ENCODE measurements around the gene MYEF2. TPM values are rescaled to one million over a fixed set of nuclear protein-coding genes. Genes with fewer than 3 reads are reported as not detected.
A peak's percentile ranks its signal among the peaks of the same experiment; 100 is the strongest.

MYEF2 gene
- total and polyA plus RNA-seq, 12 donors = 3.8 to 18.6 (median 12.5) TPM

DNA sequence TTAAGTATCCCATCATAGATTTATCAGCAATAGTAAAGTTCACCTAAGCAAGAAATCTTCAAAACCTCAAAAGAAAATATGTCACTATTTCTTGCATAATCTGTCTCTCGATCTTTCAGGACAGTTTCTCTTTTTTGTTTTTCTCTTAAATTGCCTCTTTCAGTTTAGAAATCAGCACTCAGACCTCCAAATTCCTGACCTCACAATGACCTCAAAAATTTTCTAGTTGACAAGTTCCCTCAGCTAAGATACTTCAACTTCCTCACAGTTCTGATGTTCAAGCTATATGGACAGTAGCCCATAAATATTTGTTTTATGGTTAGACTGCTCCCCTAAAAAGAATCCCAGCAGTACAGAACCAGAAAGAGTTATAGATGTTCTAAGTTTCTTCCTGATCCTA, 33.2 kb downstream of the MYEF2 start:
- intact Hi-C loops (cut with DNase I) = no loop called here
- no peak for DNase-seq
- no peak overlapping the region for H3K4me3 ChIP-seq
- H3K4me1 ChIP-seq = peaks cover 0 to 17% (median 8%) of the 10 kb centered on the region in 9 donors
- no peaks in the 10 kb centered on the region for H3K27me3 ChIP-seq
- WGBS, 2 donors = 65 to 74% methylated on average over 1 of the region's 1 CpG
- peaks cover 0 to 23% (median 0%) of the 10 kb centered on the region in 9 donors for H3K36me3 ChIP-seq
- H3K27ac ChIP-seq = peak overlapping the region in 4 of 10 donors; percentile 45 to 61 (median 54)
- H3K9me3 ChIP-seq = no peaks in the 10 kb centered on the region
- TF ChIP-seq, protein P1, sequence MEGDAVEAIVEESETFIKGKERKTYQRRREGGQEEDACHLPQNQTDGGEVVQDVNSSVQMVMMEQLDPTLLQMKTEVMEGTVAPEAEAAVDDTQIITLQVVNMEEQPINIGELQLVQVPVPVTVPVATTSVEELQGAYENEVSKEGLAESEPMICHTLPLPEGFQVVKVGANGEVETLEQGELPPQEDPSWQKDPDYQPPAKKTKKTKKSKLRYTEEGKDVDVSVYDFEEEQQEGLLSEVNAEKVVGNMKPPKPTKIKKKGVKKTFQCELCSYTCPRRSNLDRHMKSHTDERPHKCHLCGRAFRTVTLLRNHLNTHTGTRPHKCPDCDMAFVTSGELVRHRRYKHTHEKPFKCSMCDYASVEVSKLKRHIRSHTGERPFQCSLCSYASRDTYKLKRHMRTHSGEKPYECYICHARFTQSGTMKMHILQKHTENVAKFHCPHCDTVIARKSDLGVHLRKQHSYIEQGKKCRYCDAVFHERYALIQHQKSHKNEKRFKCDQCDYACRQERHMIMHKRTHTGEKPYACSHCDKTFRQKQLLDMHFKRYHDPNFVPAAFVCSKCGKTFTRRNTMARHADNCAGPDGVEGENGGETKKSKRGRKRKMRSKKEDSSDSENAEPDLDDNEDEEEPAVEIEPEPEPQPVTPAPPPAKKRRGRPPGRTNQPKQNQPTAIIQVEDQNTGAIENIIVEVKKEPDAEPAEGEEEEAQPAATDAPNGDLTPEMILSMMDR (IDR thresholded peaks at IDR 0.05) = no peak
- ATAC-seq = no peak

DNA sequence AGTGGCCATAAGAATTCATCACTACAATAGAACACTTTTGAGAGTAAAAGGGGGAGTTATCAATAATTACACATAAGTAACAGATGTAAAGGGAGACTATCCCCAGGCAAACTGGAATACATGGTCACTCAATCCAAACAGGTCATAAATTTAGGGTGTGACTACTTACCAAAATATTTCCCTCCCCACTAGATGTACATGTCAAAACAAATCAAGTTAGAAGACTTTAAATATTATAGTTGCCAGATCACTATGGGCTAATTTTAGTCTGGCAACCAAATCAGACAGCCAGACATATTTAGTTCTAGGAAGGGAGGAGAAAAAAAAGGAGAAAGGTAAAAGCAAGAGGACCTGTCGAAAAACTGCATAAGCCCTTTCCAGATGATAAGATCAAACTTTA, 34.2 kb downstream of the MYEF2 start:
- Histone ChIP-seq H3K27ac (peak overlapping the region in 6 of 10 donors; percentile 4 to 61 (median 52)), H3K4me1 (peaks cover 0 to 17% (median 8%) of the 10 kb centered on the region in 9 donors), H3K36me3 (peaks cover 0 to 18% (median 0%) of the 10 kb centered on the region in 9 donors), H3K27me3 (no peaks in the 10 kb centered on the region), H3K9me3 (no peaks in the 10 kb centered on the region), H3K4me3 (no peak overlapping the region)
- ATAC-seq (peak; percentile 46 to 98 (median 80)), DNase-seq (no peak)
- intact Hi-C loops (cut with DNase I) = no loop called here
- TF ChIP-seq, protein P1 (IDR thresholded peaks at IDR 0.05) = no peak
- WGBS, 2 donors = 42 to 63% methylated on average over 1 of the region's 1 CpG

DNA sequence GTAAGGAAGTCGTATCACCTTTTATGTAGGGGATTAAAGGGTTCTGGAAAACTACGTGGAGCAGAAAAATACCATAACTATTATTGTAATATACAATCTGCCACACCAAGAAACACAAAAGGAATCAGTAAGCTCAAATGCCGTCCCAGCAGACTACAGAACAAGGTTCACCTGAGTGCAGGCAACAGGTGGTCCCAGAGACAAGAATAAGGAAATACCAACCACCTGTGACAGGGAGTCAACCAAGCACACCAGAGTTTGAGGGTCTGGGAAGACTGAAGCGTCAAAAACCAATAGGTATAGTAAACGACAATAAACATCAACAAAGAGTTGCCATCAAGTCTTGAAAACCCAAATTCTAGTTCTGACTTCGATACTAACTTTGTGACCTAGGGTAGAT, 45.2 kb downstream of the MYEF2 start:
- 85 to 90% methylated on average over 6 of the region's 6 CpGs for whole genome bisulfite sequencing, 2 donors
- Histone ChIP-seq H3K9me3 (no peaks in the 10 kb centered on the region), H3K36me3 (no peaks in the 10 kb centered on the region), H3K27ac (no peak overlapping the region), H3K27me3 (no peaks in the 10 kb centered on the region), H3K4me1 (no peaks in the 10 kb centered on the region), H3K4me3 (no peak overlapping the region)
- intact Hi-C loops (cut with DNase I) = loop anchor here in 1 of 10 donors (10.0 kb wide), 1 partner anchor 62 kb away; the partner anchor contains the start of gene CTXN2
- TF ChIP-seq, protein P1 (IDR thresholded peaks at IDR 0.05) = no peak
- ATAC-seq (no peak), DNase-seq (no peak)

DNA sequence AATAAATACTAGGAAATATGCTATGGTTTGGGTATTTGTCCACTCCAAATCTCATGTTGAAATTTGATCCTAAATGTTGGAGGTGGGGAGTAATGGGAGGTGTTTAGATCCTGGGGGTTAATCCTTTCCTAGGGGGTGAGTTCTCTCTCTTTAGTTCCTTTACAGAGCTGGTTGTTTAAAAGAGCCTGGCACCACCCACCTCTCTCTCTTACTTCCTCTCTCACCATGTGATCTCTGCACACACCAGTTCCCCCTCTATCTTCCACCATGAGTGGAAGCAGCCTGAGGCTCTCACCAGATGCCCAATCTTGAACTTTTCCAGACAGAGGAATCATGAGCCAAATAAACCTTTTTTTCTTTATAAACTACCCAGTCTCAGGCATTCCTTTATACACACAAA, 46.8 kb downstream of the MYEF2 start:
- no peak overlapping the region for H3K4me3 ChIP-seq
- TF ChIP-seq, protein P1 (IDR thresholded peaks at IDR 0.05) = no peak

More for the DNA sequence above, 46.8 kb downstream of the MYEF2 start:
- DNase-seq (no peak), ATAC-seq (no peak)
- intact Hi-C loops (cut with DNase I) = loop anchor here in 1 of 10 donors (10.0 kb wide), 1 partner anchor 63 kb away; the partner anchor contains the start of gene CTXN2
- no peaks in the 10 kb centered on the region for H3K9me3 ChIP-seq
- H3K27ac ChIP-seq = no peak overlapping the region
- no peaks in the 10 kb centered on the region for H3K36me3 ChIP-seq
- no peaks in the 10 kb centered on the region for H3K27me3 ChIP-seq
- no peaks in the 10 kb centered on the region for H3K4me1 ChIP-seq

Measured in heart right ventricle (tissue), 16 donors.